ENCODE measurements around the gene CACNA2D3.

DNA sequence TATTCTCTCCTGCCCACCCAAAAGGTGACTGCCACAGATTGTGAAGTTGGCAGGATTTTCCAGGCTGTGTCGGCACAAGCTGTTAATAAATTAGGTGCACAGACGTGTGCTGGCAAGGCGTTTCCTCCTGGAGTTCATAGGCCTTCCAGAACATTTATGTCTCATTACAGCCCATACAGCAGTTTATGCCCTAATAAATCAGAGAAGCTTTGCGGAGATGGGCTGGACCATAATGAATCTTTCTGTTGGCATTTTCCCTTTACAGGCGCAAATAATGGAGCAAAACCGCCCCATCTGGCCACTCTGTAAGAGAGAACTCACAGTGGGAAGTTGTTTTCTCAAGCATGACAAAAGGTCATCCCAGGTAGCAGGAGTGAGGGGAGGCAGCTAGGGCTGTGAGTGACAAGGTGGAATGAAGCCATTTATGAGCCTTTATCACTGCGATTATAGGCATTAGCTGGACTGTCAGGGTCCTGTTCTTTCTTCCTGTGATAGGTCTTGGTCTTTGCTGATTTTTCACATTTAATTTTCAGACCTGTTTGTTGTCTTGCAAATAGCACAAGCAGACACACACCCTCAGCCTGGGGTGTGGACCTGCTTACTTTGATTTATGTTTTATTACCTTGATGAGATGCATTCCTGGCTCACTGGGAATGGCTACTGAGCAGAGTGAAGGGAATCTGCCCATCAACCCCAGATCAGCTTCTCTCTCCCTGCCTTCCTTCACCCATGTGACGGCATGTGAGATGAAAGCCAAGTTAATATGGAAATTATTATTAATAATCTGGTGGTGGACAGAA, 548.0 kb downstream of the CACNA2D3 start:
- TF ChIP-seq, protein P1, sequence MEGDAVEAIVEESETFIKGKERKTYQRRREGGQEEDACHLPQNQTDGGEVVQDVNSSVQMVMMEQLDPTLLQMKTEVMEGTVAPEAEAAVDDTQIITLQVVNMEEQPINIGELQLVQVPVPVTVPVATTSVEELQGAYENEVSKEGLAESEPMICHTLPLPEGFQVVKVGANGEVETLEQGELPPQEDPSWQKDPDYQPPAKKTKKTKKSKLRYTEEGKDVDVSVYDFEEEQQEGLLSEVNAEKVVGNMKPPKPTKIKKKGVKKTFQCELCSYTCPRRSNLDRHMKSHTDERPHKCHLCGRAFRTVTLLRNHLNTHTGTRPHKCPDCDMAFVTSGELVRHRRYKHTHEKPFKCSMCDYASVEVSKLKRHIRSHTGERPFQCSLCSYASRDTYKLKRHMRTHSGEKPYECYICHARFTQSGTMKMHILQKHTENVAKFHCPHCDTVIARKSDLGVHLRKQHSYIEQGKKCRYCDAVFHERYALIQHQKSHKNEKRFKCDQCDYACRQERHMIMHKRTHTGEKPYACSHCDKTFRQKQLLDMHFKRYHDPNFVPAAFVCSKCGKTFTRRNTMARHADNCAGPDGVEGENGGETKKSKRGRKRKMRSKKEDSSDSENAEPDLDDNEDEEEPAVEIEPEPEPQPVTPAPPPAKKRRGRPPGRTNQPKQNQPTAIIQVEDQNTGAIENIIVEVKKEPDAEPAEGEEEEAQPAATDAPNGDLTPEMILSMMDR (IDR thresholded peaks at IDR 0.05) = no peak
- TF ChIP-seq EP300 (IDR thresholded peaks at IDR 0.05) = no peak

All from tibial nerve (tissue), 4 donors.